RWPE2 (cell line): ENCODE measurements around the gene PLCL1.
A peak's percentile ranks its signal among the peaks of the same experiment; 100 is the strongest.

Experiments
- ATAC-seq: fragments of 200-7000 bp; cut with Tn5 transposase; 3 replicates; pipeline ENCODE4 v1.9.1; 2021; ENCODE audit warnings: low read depth
- DNase-seq: peaks from one replicate; pipeline ENCODE4 v3.0.0-alpha.2; 2020; ENCODE audit warnings: low spot score
- H3K27ac ChIP-seq: fragments of 450-650 bp; 2 replicates; pipeline ENCODE4 v1.5.1; 2017; ENCODE audit warnings: mild to moderate bottlenecking; ENCODE audit not compliant: poor library complexity, severe bottlenecking
- H3K27me3 ChIP-seq: fragments of 250-450 bp; sonication (Bioruptor Pico); 2 replicates; pipeline ENCODE4 v1.5.1; 2021; ENCODE audit warnings: mild to moderate bottlenecking, moderate library complexity; ENCODE audit not compliant: insufficient read depth, poor library complexity, severe bottlenecking
- H3K36me3 ChIP-seq: fragments of 250-450 bp; sonication (Bioruptor Pico); 2 replicates; pipeline ENCODE4 v1.5.1; 2020; ENCODE audit warnings: low read depth, mild to moderate bottlenecking, moderate library complexity
- H3K4me1 ChIP-seq: fragments of 250-450 bp; sonication (Bioruptor Pico); 2 replicates; pipeline ENCODE4 v1.5.1; 2021; ENCODE audit warnings: mild to moderate bottlenecking, moderate library complexity; ENCODE audit not compliant: insufficient read depth, poor library complexity, severe bottlenecking
- H3K4me3 ChIP-seq: fragments of 250-450 bp; sonication (Bioruptor Pico); 2 replicates; pipeline ENCODE4 v1.5.1; 2021; ENCODE audit warnings: mild to moderate bottlenecking, moderate library complexity; ENCODE audit not compliant: severe bottlenecking
- H3K9me3 ChIP-seq: fragments of 250-450 bp; sonication (Bioruptor Pico); 2 replicates; pipeline ENCODE4 v1.5.1; 2021; ENCODE audit warnings: mild to moderate bottlenecking, moderate library complexity; ENCODE audit not compliant: severe bottlenecking
- TF ChIP-seq, protein P1 (sequence below): fragments of 450-650 bp; IDR thresholded peaks from one replicate; pipeline ENCODE4 v1.5.1; 2017; ENCODE audit warnings: mild to moderate bottlenecking, moderate library complexity; ENCODE audit not compliant: poor library complexity, severe bottlenecking

The PLCL1 gene

DNA sequence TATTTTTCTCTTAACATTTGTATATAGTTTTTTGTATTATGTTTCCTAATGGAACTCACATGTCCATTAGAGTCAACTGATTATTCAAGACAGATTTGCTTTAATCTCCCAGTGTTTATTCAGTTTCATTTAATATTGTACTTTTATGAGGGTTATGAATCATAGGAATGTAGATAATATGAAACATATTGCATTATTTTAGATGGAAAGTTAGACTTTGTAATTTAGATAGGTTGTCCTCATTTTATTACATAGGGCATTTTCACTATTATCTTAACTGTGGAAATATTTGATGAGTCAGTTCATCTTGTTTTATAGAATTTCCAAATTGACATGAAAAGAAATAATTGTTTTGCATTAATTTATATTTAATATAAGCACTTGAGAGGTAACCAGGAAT, 240.8 kb downstream of the PLCL1 start:
- Histone ChIP-seq H3K36me3 (no peaks in the 10 kb centered on the region), H3K27ac (no peak overlapping the region), H3K4me1 (no peaks in the 10 kb centered on the region), H3K4me3 (no peak overlapping the region), H3K9me3 (no peaks in the 10 kb centered on the region), H3K27me3 (no peaks in the 10 kb centered on the region)
- ATAC-seq: no peak
- TF ChIP-seq, protein P1, sequence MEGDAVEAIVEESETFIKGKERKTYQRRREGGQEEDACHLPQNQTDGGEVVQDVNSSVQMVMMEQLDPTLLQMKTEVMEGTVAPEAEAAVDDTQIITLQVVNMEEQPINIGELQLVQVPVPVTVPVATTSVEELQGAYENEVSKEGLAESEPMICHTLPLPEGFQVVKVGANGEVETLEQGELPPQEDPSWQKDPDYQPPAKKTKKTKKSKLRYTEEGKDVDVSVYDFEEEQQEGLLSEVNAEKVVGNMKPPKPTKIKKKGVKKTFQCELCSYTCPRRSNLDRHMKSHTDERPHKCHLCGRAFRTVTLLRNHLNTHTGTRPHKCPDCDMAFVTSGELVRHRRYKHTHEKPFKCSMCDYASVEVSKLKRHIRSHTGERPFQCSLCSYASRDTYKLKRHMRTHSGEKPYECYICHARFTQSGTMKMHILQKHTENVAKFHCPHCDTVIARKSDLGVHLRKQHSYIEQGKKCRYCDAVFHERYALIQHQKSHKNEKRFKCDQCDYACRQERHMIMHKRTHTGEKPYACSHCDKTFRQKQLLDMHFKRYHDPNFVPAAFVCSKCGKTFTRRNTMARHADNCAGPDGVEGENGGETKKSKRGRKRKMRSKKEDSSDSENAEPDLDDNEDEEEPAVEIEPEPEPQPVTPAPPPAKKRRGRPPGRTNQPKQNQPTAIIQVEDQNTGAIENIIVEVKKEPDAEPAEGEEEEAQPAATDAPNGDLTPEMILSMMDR: no peak
- DNase-seq: no peak

DNA sequence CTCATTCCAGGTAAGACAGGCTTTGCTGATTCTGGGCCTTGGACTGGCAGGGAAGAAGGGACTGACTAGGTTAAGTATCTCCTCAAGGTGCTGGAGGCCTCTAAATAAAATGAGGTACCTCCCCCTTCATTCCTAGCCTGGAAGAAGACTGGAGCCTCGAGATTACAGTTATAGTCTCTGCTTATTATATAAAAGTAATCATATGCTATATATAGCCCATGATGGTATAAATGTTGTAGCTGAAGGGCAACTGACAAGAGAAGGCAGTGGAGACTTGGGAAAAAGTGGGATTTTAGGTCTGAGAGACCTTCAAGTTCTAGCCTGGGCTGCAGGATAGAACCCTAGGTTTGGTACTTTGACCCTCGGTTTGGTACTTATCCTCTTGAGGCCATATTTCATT, 248.3 kb downstream of the PLCL1 start:
- TF ChIP-seq, protein P1: no peak
- ATAC-seq (no peak), DNase-seq (no peak)
- Histone ChIP-seq H3K36me3 (no peaks in the 10 kb centered on the region), H3K27me3 (no peaks in the 10 kb centered on the region), H3K27ac (no peak overlapping the region), H3K4me1 (no peaks in the 10 kb centered on the region), H3K4me3 (no peak overlapping the region), H3K9me3 (no peaks in the 10 kb centered on the region)

DNA sequence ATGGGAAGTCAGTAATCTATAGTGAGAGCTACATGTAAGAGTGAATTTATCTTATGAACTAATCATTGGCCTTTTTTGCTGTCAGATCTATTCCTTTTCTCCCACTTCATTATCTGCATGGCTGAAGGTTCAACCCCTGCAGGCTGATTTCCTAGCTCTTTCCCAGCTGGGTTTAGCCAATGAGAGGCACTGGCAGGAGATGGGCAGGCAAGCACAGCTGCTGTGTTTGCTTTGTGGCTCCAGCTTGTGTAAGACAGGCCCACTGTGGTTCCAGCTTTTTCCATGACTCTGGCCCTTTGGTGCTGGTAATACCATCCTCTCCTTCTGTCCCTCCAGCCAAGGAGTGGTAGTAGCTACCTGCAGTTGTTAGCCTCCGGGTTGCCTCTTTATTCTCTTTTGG, 248.8 kb downstream of the PLCL1 start:
- ATAC-seq: no peak
- Histone ChIP-seq H3K4me1 (no peaks in the 10 kb centered on the region), H3K9me3 (no peaks in the 10 kb centered on the region), H3K27ac (no peak overlapping the region), H3K4me3 (no peak overlapping the region), H3K36me3 (no peaks in the 10 kb centered on the region), H3K27me3 (no peaks in the 10 kb centered on the region)
- no peak for DNase-seq
- TF ChIP-seq, protein P1: no peak

DNA sequence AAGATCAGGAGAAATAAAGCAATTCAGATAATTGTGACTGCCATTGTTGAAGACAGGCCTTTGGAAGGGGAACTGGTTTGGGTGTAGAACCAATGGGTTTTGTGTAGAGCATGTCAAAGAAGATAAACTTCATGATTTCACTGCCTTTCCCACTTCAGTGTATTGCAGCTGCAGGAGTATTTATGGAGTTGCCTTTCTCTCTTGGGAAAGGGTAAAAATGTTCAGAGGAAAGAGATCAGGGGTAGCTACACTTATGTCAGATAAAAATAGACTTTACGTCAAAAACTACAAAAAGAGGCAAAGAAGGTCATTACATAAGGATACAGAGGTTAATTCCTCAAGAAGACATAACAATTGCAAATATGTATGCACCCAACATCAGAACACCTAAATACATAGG, 249.4 kb downstream of the PLCL1 start:
- Histone ChIP-seq H3K27me3 (peaks cover 2% of the 10 kb centered on the region), H3K4me1 (no peaks in the 10 kb centered on the region), H3K4me3 (no peak overlapping the region), H3K36me3 (no peaks in the 10 kb centered on the region), H3K9me3 (no peaks in the 10 kb centered on the region), H3K27ac (no peak overlapping the region)
- DNase-seq (no peak), ATAC-seq (no peak)
- TF ChIP-seq, protein P1: no peak

DNA sequence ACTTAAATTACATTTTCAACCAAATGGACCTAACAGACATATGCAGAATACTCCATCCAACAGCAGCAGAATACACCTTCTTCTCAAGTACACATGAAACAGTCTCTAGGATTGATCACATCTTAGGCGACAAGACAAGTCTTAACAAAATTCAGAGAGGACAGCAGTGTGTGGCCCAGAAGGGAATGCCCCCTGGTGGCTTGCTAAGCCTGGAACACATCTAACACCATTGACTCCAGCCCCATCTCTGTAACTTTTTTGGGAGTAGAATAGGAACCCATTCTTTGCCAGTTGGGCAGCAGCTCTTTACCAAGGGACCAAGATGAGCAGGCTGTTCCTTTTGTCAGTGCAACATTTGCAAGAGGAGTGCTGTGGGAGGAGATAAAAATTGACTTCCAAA, 249.9 kb downstream of the PLCL1 start:
- Histone ChIP-seq H3K4me1 (no peaks in the 10 kb centered on the region), H3K27me3 (peaks cover 2% of the 10 kb centered on the region), H3K9me3 (no peaks in the 10 kb centered on the region), H3K4me3 (no peak overlapping the region), H3K27ac (no peak overlapping the region), H3K36me3 (no peaks in the 10 kb centered on the region)
- DNase-seq: no peak
- peak; percentile 67; the same call in 1 of the 3 replicates for ATAC-seq
- TF ChIP-seq, protein P1: peak; percentile 29
